Tibial artery (tissue), 4 donors: ENCODE results near the gene VHLL.

Experiments used
- DNase-seq, 2 donors: peaks; one replicate each; pipeline ENCODE4 v3.0.0-alpha.2; 2019
- H3K27ac ChIP-seq, 2 donors: fragments of 200-600 bp; sonication (generic) in 1 of 2; 1 replicate in 1 of 2; 2 replicates in 1 of 2; pipeline ENCODE4 v1.5.1; 2018 to 2019; ENCODE audit warnings: mild to moderate bottlenecking in 1 of 2
- H3K27me3 ChIP-seq, 2 donors: fragments of 200-600 bp; sonication (generic) in 1 of 2; one replicate each; pipeline versions ENCODE4 v1.5.1 to v1.6.0; 2016 to 2019
- H3K36me3 ChIP-seq, 3 donors: fragments of 200-600 bp; sonication (generic) in 2 of 3; one replicate each; pipeline ENCODE4 v1.5.1; 2016 to 2019; ENCODE audit warnings: mild to moderate bottlenecking in 2 of 3
- H3K4me1 ChIP-seq, 4 donors: fragments of 200-600 bp; sonication (generic) in 2 of 4; 1 replicate in 3 of 4; 2 replicates in 1 of 4; pipeline ENCODE4 v1.5.1; 2016 to 2019
- H3K4me3 ChIP-seq, 2 donors: fragments of 200-600 bp; sonication (generic) in 1 of 2; 1 replicate in 1 of 2; 2 replicates in 1 of 2; pipeline ENCODE4 v1.5.1; 2018 to 2019; ENCODE audit warnings: mild to moderate bottlenecking in 2 of 2
- H3K9me3 ChIP-seq, 3 donors: fragments of 200-600 bp; sonication (generic) in 1 of 3; one replicate each; pipeline ENCODE4 v1.5.1; 2016 to 2019
- intact Hi-C: fragments of 100-400 bp; cut with DNase I; formaldehyde crosslinking; loops from one replicate; pipeline ENCODE4 v1.15.0; 2023; ENCODE audit warnings: low total_unique reads
- TF ChIP-seq, protein P1 (sequence below), 2 experiments: fragments of 200-600 bp in 1 of 2; fragments of 450-650 bp in 1 of 2; IDR thresholded peaks; one replicate each; pipeline ENCODE4 v1.5.1; 2017 to 2019; ENCODE audit warnings: antibody characterized with exemption in 2 of 2, mild to moderate bottlenecking in 1 of 2, moderate library complexity in 1 of 2

VHLL gene

DNA sequence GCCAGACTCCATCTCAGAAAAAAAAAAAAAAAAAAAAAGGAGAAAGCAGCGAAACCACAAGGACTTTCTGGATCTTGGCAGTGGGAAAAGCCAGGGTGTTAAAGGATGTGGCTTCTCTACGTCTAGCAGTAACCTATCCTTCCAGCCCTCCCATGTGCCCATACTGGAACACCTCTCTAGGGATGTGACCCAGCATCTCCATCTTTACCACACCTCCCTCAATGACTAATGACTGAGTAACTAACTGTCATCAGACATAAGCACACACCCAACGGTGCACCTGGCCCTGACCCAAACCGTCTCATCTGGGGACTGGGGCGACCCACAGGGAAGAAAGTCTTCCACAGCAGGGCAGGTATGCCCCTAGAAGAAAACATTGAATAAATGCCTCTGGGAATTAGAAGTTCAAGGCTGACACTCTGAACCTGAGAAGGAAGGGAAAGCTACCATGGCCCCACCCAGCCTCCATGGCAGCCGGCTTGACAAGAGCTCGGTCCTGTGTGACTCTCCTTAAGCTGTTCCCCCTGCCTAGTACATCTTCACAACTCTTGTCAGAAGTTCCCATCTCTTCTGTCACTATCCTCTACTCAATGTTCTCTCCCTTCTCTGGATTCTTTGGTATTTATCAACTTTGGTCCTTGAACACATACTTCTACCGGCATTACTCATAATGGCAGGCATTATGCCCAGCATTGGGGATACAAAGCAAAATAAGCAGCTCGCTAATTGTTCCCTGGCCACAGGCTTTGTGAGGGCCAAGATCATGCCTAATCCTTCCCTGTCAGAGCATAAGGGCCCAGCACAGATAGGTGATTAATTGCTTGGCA is 36.4 kb downstream of the VHLL start:
- H3K4me1 ChIP-seq, result no peaks in the 10 kb centered on the region
- no peak overlapping the region for H3K27ac ChIP-seq
- TF ChIP-seq, protein P1, sequence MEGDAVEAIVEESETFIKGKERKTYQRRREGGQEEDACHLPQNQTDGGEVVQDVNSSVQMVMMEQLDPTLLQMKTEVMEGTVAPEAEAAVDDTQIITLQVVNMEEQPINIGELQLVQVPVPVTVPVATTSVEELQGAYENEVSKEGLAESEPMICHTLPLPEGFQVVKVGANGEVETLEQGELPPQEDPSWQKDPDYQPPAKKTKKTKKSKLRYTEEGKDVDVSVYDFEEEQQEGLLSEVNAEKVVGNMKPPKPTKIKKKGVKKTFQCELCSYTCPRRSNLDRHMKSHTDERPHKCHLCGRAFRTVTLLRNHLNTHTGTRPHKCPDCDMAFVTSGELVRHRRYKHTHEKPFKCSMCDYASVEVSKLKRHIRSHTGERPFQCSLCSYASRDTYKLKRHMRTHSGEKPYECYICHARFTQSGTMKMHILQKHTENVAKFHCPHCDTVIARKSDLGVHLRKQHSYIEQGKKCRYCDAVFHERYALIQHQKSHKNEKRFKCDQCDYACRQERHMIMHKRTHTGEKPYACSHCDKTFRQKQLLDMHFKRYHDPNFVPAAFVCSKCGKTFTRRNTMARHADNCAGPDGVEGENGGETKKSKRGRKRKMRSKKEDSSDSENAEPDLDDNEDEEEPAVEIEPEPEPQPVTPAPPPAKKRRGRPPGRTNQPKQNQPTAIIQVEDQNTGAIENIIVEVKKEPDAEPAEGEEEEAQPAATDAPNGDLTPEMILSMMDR (IDR thresholded peaks at IDR 0.05), result no peak
- intact Hi-C loops, result no loop called here
- no peaks in the 10 kb centered on the region for H3K27me3 ChIP-seq
- peaks cover 85 to 100% (median 97%) of the 10 kb centered on the region in 3 donors for H3K36me3 ChIP-seq
- no peaks in the 10 kb centered on the region for H3K9me3 ChIP-seq
- H3K4me3 ChIP-seq, result no peak overlapping the region
- no peak for DNase-seq

DNA sequence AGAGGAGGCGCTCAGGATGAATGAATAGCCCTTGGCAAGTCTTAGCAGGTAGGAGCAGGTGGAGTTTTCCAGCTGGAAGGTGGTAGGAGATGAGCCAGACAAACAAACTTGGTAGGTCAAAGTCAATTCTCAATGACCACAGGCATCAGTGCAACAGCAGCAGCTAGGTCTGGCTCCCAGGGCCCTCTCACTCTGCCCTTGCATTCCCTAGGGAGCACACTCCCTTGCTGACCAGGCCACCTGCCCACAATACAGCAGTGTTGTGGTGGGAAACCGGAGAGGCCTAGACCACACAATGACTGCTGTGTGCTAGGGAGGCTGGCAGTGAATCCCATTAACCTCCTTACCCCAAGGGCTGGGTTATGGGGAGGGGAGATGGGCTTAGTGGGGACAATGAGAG is 38.2 kb downstream of the VHLL start:
- Histone ChIP-seq H3K36me3 (peaks cover 76 to 100% (median 97%) of the 10 kb centered on the region in 3 donors), H3K27ac (no peak overlapping the region), H3K4me3 (no peak overlapping the region), H3K27me3 (no peaks in the 10 kb centered on the region), H3K4me1 (no peaks in the 10 kb centered on the region), H3K9me3 (no peaks in the 10 kb centered on the region)
- DNase-seq, result no peak
- TF ChIP-seq, protein P1 (IDR thresholded peaks at IDR 0.05), result no peak
- intact Hi-C loops, result no loop called here

DNA sequence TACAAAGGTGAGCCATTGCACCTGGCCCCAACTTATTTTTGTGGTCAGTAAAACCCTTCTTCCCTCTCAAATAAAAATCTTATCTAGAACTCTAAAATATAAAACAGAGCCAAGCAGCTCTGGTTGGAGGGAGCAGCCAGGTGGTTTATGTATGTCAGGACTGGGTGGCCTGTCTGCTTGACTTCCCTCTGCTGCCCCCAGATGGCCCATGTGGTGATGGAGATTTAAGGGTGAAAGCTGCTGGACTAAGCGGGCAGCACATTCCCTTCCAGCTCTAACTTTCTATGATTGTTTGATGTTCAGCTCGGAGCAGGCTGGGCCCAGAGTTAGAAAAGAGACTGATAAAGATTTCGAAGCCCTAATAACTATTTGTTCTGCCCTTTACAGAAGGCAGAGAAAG is 39.3 kb downstream of the VHLL start:
- Histone ChIP-seq H3K9me3 (no peaks in the 10 kb centered on the region), H3K27me3 (no peaks in the 10 kb centered on the region), H3K36me3 (peaks cover 76 to 100% (median 97%) of the 10 kb centered on the region in 3 donors), H3K4me3 (no peak overlapping the region), H3K27ac (no peak overlapping the region), H3K4me1 (no peaks in the 10 kb centered on the region)
- intact Hi-C loops, result no loop called here
- TF ChIP-seq, protein P1 (IDR thresholded peaks at IDR 0.05), result no peak
- DNase-seq, result no peak

DNA sequence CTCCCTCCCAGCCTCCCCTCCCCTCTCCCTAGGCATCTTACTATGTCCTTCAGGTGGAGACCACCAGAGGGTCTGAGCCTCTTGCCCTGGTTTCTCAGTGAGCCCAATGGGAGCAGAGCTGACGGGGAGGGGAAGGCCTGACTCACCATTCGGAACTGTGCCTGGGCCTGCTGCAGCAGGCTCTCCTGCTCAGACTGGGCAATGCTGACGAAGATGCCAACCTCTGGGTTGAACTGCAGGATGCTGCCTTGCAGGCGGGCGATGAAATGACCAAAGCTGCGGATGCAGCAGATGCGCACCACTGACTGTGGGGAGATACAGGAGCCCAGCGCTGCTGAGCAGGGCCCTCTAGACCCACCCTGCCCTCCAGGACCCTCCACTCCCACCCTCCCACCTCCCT is 40.2 kb downstream of the VHLL start:
- no peaks in the 10 kb centered on the region for H3K27me3 ChIP-seq
- H3K36me3 ChIP-seq, result peaks cover 76 to 100% (median 99%) of the 10 kb centered on the region in 3 donors
- TF ChIP-seq, protein P1 (IDR thresholded peaks at IDR 0.05), result no peak
- intact Hi-C loops, result no loop called here
- no peak overlapping the region for H3K27ac ChIP-seq
- H3K4me3 ChIP-seq, result no peak overlapping the region
- no peaks in the 10 kb centered on the region for H3K4me1 ChIP-seq
- no peaks in the 10 kb centered on the region for H3K9me3 ChIP-seq
- no peak for DNase-seq

DNA sequence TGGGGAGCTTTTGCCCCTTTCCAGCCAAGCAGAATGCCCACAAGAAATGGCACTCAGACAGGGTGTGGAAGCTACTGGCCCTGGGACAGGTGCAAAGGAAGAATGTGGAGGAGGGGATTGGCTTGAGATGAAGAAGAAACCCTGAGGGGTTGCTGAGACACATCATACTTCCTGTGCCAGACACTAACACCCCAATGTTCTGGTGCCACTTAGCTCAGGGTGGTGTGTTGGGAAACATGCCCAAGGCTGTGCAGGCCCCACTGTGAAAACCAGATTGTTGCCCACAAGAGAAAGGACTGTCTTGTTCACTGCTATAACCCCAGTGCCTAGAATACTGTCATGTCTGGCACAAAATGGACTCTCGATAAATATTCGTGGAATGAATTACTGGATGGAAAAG is 41.4 kb downstream of the VHLL start:
- intact Hi-C loops, result no loop called here
- Histone ChIP-seq H3K27ac (no peak overlapping the region), H3K4me1 (no peaks in the 10 kb centered on the region), H3K27me3 (no peaks in the 10 kb centered on the region), H3K9me3 (no peaks in the 10 kb centered on the region), H3K4me3 (no peak overlapping the region), H3K36me3 (peaks cover 76 to 100% (median 99%) of the 10 kb centered on the region in 3 donors)
- TF ChIP-seq, protein P1 (IDR thresholded peaks at IDR 0.05), result no peak
- DNase-seq, result no peak
